ENCODE results near the gene KIAA1210.

Gene KIAA1210

DNA sequence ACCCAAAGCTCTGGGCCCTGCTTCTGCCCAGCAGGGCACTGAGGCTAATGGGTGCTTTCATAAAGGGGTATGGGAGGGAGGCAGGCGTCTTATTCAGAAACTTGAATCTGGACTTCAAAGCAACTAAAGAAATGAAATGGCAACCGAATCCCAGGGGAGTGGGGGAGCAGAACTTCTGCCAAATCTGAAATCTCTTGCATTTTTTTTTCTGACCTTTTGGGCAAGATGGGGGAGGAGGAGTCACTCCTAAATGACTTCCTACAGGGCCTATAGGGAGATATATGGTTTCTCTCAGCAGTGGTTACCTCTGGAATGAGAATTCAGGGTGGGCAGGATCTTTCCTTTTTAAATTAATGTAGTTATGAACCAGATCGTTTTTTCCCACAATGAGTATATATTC, 30.6 kb upstream of the KIAA1210 start:
- H3K4me1 ChIP-seq (ENCODE audit: low read depth, poor library complexity, severe bottlenecking): no peaks in the 10 kb centered on the region
- H3K4me2 ChIP-seq: no peak overlapping the region
- H3K27me3 ChIP-seq (ENCODE audit: insufficient read depth, low read depth): no peaks in the 10 kb centered on the region
- H3K4me3 ChIP-seq (IDR thresholded peaks at IDR 0.05; ENCODE audit: insufficient read depth, low read depth, low read length): no peak overlapping the region
- H3K27ac ChIP-seq: no peak overlapping the region
- TF ChIP-seq, protein P1, sequence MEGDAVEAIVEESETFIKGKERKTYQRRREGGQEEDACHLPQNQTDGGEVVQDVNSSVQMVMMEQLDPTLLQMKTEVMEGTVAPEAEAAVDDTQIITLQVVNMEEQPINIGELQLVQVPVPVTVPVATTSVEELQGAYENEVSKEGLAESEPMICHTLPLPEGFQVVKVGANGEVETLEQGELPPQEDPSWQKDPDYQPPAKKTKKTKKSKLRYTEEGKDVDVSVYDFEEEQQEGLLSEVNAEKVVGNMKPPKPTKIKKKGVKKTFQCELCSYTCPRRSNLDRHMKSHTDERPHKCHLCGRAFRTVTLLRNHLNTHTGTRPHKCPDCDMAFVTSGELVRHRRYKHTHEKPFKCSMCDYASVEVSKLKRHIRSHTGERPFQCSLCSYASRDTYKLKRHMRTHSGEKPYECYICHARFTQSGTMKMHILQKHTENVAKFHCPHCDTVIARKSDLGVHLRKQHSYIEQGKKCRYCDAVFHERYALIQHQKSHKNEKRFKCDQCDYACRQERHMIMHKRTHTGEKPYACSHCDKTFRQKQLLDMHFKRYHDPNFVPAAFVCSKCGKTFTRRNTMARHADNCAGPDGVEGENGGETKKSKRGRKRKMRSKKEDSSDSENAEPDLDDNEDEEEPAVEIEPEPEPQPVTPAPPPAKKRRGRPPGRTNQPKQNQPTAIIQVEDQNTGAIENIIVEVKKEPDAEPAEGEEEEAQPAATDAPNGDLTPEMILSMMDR (conservative IDR thresholded peaks at IDR 0.05; ENCODE audit: low read depth, low read length): no peak
- no peak overlapping the region for H3K9ac ChIP-seq
- no peaks in the 10 kb centered on the region for H3K36me3 ChIP-seq (ENCODE audit: insufficient read depth)
- no peaks in the 10 kb centered on the region for H3K79me2 ChIP-seq (ENCODE audit: insufficient read depth, low read depth)
- H4K20me1 ChIP-seq (ENCODE audit: insufficient read depth): no peaks in the 10 kb centered on the region
- H2AFZ ChIP-seq (ENCODE audit: low read depth): no peak overlapping the region

DNA sequence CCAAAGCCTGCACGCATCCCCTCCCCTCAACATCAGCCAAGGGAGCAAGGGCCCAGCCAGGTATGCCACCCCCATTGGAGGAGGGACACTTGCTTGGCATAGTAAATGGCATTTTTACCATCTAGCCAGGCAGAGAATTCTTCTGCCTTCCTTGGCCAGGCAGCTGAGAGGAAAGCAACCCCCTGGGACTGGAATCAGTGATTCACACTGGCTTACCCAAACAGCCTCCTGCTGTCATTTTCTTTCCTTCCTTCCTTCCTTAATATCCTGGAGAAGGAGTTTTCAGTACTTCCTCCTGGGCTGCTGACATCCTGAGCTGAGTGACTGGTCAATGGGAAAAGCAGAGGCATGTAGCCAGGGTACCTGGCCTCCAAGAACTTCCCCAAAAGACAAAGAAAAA, 28.6 kb upstream of the KIAA1210 start:
- no peak overlapping the region for H3K27ac ChIP-seq
- no peaks in the 10 kb centered on the region for H3K27me3 ChIP-seq (ENCODE audit: insufficient read depth, low read depth)
- no peaks in the 10 kb centered on the region for H3K79me2 ChIP-seq (ENCODE audit: insufficient read depth, low read depth)
- no peak overlapping the region for H3K9ac ChIP-seq
- H3K4me1 ChIP-seq (ENCODE audit: low read depth, poor library complexity, severe bottlenecking): no peaks in the 10 kb centered on the region
- H3K4me3 ChIP-seq (IDR thresholded peaks at IDR 0.05; ENCODE audit: insufficient read depth, low read depth, low read length): no peak overlapping the region
- H3K36me3 ChIP-seq (ENCODE audit: insufficient read depth): no peaks in the 10 kb centered on the region
- H3K4me2 ChIP-seq: no peak overlapping the region
- H2AFZ ChIP-seq (ENCODE audit: low read depth): no peak overlapping the region
- H4K20me1 ChIP-seq (ENCODE audit: insufficient read depth): no peaks in the 10 kb centered on the region
- TF ChIP-seq, protein P1 (conservative IDR thresholded peaks at IDR 0.05; ENCODE audit: low read depth, low read length): no peak

DNA sequence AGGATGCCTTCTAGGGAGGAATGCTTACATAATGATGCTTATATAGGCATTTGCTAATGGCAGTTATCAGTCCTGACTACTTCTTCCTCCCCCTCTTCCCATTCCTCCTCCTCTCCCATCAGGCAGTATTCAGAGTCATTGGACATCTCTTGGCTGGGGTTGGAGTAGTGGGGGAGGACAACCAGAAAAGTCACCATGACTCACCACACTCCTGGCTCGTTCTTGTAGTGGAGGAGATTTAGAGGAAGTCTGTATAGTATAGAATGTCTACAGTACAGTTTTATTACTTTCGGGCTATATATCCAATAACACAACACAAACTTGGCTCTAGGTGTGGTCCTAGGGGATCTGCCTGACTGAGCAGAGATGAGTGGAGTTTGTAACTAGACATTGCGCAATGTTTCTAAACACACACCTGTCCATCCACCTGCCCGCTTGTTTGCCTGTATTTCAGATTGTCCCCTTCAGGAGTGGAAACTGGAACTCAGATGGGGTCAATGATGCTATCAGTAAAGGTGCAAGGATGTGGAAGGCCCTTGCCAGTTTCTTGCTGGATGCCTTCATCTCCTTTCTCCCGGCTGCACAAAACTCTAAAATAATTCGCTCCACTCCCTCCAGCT, 27.9 kb upstream of the KIAA1210 start:
- TF ChIP-seq, protein P1 (conservative IDR thresholded peaks at IDR 0.05; ENCODE audit: low read depth, low read length): no peak
- Histone ChIP-seq H3K36me3 (ENCODE audit: insufficient read depth) (no peaks in the 10 kb centered on the region), H3K4me1 (ENCODE audit: low read depth, poor library complexity, severe bottlenecking) (no peaks in the 10 kb centered on the region), H3K27me3 (ENCODE audit: insufficient read depth, low read depth) (no peaks in the 10 kb centered on the region), H3K4me3 (IDR thresholded peaks at IDR 0.05; ENCODE audit: insufficient read depth, low read depth, low read length) (no peak overlapping the region), H3K27ac (no peak overlapping the region), H3K4me2 (no peak overlapping the region), H3K9ac (no peak overlapping the region), H3K79me2 (ENCODE audit: insufficient read depth, low read depth) (no peaks in the 10 kb centered on the region), H2AFZ (ENCODE audit: low read depth) (no peak overlapping the region), H4K20me1 (ENCODE audit: insufficient read depth) (no peaks in the 10 kb centered on the region)

DNA sequence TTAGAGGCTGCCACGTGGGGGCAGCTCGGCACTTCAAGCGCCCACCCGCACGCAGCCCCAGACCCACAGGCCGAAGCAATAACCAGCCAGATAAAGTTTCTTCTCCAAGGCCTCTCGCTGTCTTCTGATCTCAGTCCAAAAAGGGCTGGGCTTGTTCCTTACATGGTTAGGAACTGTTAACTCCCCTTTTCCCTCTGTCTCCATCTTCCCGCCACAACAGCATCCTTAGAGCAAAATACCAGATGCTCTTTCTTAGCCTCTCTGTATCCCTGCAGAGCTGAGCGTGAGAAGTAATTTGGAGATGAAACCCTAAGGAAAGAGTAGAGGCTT, 23.4 kb upstream of the KIAA1210 start:
- TF ChIP-seq, protein P1 (conservative IDR thresholded peaks at IDR 0.05; ENCODE audit: low read depth, low read length): no peak
- no peak overlapping the region for H3K4me2 ChIP-seq
- H3K4me3 ChIP-seq (IDR thresholded peaks at IDR 0.05; ENCODE audit: insufficient read depth, low read depth, low read length): no peak overlapping the region
- no peaks in the 10 kb centered on the region for H3K36me3 ChIP-seq (ENCODE audit: insufficient read depth)
- no peak overlapping the region for H3K27ac ChIP-seq
- H3K4me1 ChIP-seq (ENCODE audit: low read depth, poor library complexity, severe bottlenecking): no peaks in the 10 kb centered on the region
- H2AFZ ChIP-seq (ENCODE audit: low read depth): no peak overlapping the region
- H4K20me1 ChIP-seq (ENCODE audit: insufficient read depth): no peaks in the 10 kb centered on the region
- no peaks in the 10 kb centered on the region for H3K27me3 ChIP-seq (ENCODE audit: insufficient read depth, low read depth)
- H3K9ac ChIP-seq: no peak overlapping the region
- no peaks in the 10 kb centered on the region for H3K79me2 ChIP-seq (ENCODE audit: insufficient read depth, low read depth)
